Measurements from ENCODE around the gene VAC14. TPM values are rescaled to one million over a fixed set of nuclear protein-coding genes. Genes with fewer than 3 reads are reported as not detected.

VAC14 gene
- total and polyA plus RNA-seq, 4 donors: 27.6 to 60.8 (median 50.9) TPM

GRCh38 chr16:70679671-70680494, 121.1 kb downstream of the VAC14 start:
- H3K36me3 ChIP-seq (ENCODE audit: control insufficient read depth in 4 of 4, insufficient read depth in 4 of 4, low read length in 4 of 4): peaks cover 9 to 42% (median 33%) of the 10 kb centered on the region in 4 donors
- H3K27me3 ChIP-seq (ENCODE audit: control insufficient read depth in 3 of 3, insufficient read depth in 3 of 3, low read length in 2 of 3): no peaks in the 10 kb centered on the region
- no peak for DNase-seq
- TF ChIP-seq, protein P1, sequence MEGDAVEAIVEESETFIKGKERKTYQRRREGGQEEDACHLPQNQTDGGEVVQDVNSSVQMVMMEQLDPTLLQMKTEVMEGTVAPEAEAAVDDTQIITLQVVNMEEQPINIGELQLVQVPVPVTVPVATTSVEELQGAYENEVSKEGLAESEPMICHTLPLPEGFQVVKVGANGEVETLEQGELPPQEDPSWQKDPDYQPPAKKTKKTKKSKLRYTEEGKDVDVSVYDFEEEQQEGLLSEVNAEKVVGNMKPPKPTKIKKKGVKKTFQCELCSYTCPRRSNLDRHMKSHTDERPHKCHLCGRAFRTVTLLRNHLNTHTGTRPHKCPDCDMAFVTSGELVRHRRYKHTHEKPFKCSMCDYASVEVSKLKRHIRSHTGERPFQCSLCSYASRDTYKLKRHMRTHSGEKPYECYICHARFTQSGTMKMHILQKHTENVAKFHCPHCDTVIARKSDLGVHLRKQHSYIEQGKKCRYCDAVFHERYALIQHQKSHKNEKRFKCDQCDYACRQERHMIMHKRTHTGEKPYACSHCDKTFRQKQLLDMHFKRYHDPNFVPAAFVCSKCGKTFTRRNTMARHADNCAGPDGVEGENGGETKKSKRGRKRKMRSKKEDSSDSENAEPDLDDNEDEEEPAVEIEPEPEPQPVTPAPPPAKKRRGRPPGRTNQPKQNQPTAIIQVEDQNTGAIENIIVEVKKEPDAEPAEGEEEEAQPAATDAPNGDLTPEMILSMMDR (IDR thresholded peaks at IDR 0.05; ENCODE audit: control extremely low read depth, extremely low read depth): no peak
- H3K27ac ChIP-seq (ENCODE audit: low read depth in 1 of 2, low read length in 1 of 2): peak overlapping the region in 1 of 2 donors; percentile 38
- no peak overlapping the region for H3K9ac ChIP-seq (ENCODE audit: insufficient read depth in 1 of 2, low read length in 2 of 2)
- no peak for ATAC-seq (ENCODE audit: insufficient read depth, low FRiP score)
- no peak overlapping the region for H3K4me3 ChIP-seq
- WGBS, 2 donors: 80 to 81% methylated on average over 78 to 80 of the region's 80 CpGs
- no peaks in the 10 kb centered on the region for H3K9me3 ChIP-seq (ENCODE audit: control insufficient read depth in 4 of 4, insufficient read depth in 3 of 4, low read length in 3 of 4)
- H3K4me1 ChIP-seq (ENCODE audit: control insufficient read depth in 5 of 5, insufficient read depth in 5 of 5, low read length in 5 of 5): peaks cover 0 to 40% (median 23%) of the 10 kb centered on the region in 5 donors

GRCh38 chr16:70678898-70679670, 121.9 kb downstream of the VAC14 start:
- TF ChIP-seq, protein P1 (IDR thresholded peaks at IDR 0.05; ENCODE audit: control extremely low read depth, extremely low read depth): no peak

GRCh38 chr16:70678121-70678897, 122.6 kb downstream of the VAC14 start:
- WGBS, 2 donors: 92 to 95% methylated on average over 22 of the region's 22 CpGs
- TF ChIP-seq, protein P1 (IDR thresholded peaks at IDR 0.05; ENCODE audit: control extremely low read depth, extremely low read depth): no peak
- ATAC-seq (ENCODE audit: insufficient read depth, low FRiP score) (no peak), DNase-seq (no peak)
- Histone ChIP-seq H3K27ac (ENCODE audit: low read depth in 1 of 2, low read length in 1 of 2) (peak overlapping the region in 1 of 2 donors; percentile 20), H3K9ac (ENCODE audit: insufficient read depth in 1 of 2, low read length in 2 of 2) (no peak overlapping the region), H3K36me3 (ENCODE audit: control insufficient read depth in 4 of 4, insufficient read depth in 4 of 4, low read length in 4 of 4) (peaks cover 9 to 49% (median 34%) of the 10 kb centered on the region in 4 donors), H3K9me3 (ENCODE audit: control insufficient read depth in 4 of 4, insufficient read depth in 3 of 4, low read length in 3 of 4) (no peaks in the 10 kb centered on the region), H3K4me3 (no peak overlapping the region), H3K27me3 (ENCODE audit: control insufficient read depth in 3 of 3, insufficient read depth in 3 of 3, low read length in 2 of 3) (no peaks in the 10 kb centered on the region), H3K4me1 (ENCODE audit: control insufficient read depth in 5 of 5, insufficient read depth in 5 of 5, low read length in 5 of 5) (peaks cover 0 to 26% (median 18%) of the 10 kb centered on the region in 5 donors)

More at GRCh38 chr16:70678898-70679670, 121.9 kb downstream of the VAC14 start:
- Histone ChIP-seq H3K9ac (ENCODE audit: insufficient read depth in 1 of 2, low read length in 2 of 2) (no peak overlapping the region), H3K27me3 (ENCODE audit: control insufficient read depth in 3 of 3, insufficient read depth in 3 of 3, low read length in 2 of 3) (no peaks in the 10 kb centered on the region), H3K27ac (ENCODE audit: low read depth in 1 of 2, low read length in 1 of 2) (peak overlapping the region in 1 of 2 donors; percentile 20), H3K36me3 (ENCODE audit: control insufficient read depth in 4 of 4, insufficient read depth in 4 of 4, low read length in 4 of 4) (peaks cover 9 to 49% (median 36%) of the 10 kb centered on the region in 4 donors), H3K9me3 (ENCODE audit: control insufficient read depth in 4 of 4, insufficient read depth in 3 of 4, low read length in 3 of 4) (no peaks in the 10 kb centered on the region), H3K4me3 (no peak overlapping the region), H3K4me1 (ENCODE audit: control insufficient read depth in 5 of 5, insufficient read depth in 5 of 5, low read length in 5 of 5) (peaks cover 0 to 34% (median 23%) of the 10 kb centered on the region in 5 donors)
- ATAC-seq (ENCODE audit: insufficient read depth, low FRiP score) (no peak), DNase-seq (no peak)
- 87 to 90% methylated on average over 31 of the region's 31 CpGs for WGBS, 2 donors

All from lung (tissue), 12 donors.